ACC112 (cell line): ENCODE data around the gene RPP40.
A peak's percentile ranks its signal among the peaks of the same experiment; 100 is the strongest.

Source experiments
- H2AFZ ChIP-seq: fragments of 200-600 bp; sonication (generic); one replicate; pipeline ENCODE4 v1.6.0; 2017; ENCODE audit warnings: antibody characterized with exemption, low read length; ENCODE audit not compliant: unreplicated experiment
- H3K27ac ChIP-seq: fragments of 200-600 bp; sonication (generic); 2 replicates; pipeline ENCODE4 v1.5.1; 2014; ENCODE audit warnings: low read depth, mild to moderate bottlenecking, antibody characterized with exemption, low read length, moderate library complexity
- H3K27me3 ChIP-seq: fragments of 200-600 bp; sonication (generic); 2 replicates; pipeline ENCODE4 v1.6.1; 2014; ENCODE audit warnings: mild to moderate bottlenecking, antibody characterized with exemption, low read length, moderate library complexity, mixed read lengths; ENCODE audit not compliant: insufficient read depth
- H3K36me3 ChIP-seq: fragments of 200-600 bp; sonication (generic); 2 replicates; pipeline ENCODE4 v1.6.1; 2016; ENCODE audit warnings: mild to moderate bottlenecking, antibody characterized with exemption, low read length, moderate library complexity, mixed read lengths; ENCODE audit not compliant: insufficient read depth
- H3K4me1 ChIP-seq: fragments of 200-600 bp; sonication (generic); one replicate; pipeline ENCODE4 v1.6.1; 2016; ENCODE audit warnings: low read length, mixed read lengths; ENCODE audit not compliant: insufficient read depth, unreplicated experiment, control insufficient read depth
- H3K4me3 ChIP-seq: fragments of 200-600 bp; sonication (generic); 2 replicates; pipeline ENCODE4 v1.5.1; 2014; ENCODE audit warnings: mild to moderate bottlenecking, low read depth, low read length
- H3K79me2 ChIP-seq: fragments of 200-600 bp; sonication (generic); one replicate; pipeline ENCODE4 v1.6.0; 2016; ENCODE audit warnings: low read length; ENCODE audit not compliant: control insufficient read depth, unreplicated experiment, insufficient read depth

RPP40 gene

GRCh38 chr6:4987432-4987831, 16.4 kb downstream of the RPP40 start:
- no peak overlapping the region for H2AFZ ChIP-seq
- H3K4me3 ChIP-seq, result no peak overlapping the region
- H3K79me2 ChIP-seq, result no peaks in the 10 kb centered on the region
- H3K27me3 ChIP-seq, result peaks cover 3% of the 10 kb centered on the region; the same call in 1 of the 2 replicates
- no peaks in the 10 kb centered on the region for H3K4me1 ChIP-seq
- H3K36me3 ChIP-seq, result no peaks in the 10 kb centered on the region
- H3K27ac ChIP-seq, result no peak overlapping the region

GRCh38 chr6:4986999-4987398, 16.8 kb downstream of the RPP40 start:
- Histone ChIP-seq H3K79me2 (no peaks in the 10 kb centered on the region), H2AFZ (no peak overlapping the region), H3K4me3 (no peak overlapping the region), H3K27ac (no peak overlapping the region), H3K4me1 (no peaks in the 10 kb centered on the region), H3K36me3 (no peaks in the 10 kb centered on the region), H3K27me3 (peaks cover 3% of the 10 kb centered on the region; the same call in 1 of the 2 replicates)

GRCh38 chr6:4983322-4983721, 20.5 kb downstream of the RPP40 start:
- H3K79me2 ChIP-seq, result no peaks in the 10 kb centered on the region
- no peaks in the 10 kb centered on the region for H3K36me3 ChIP-seq
- H3K27ac ChIP-seq, result no peak overlapping the region
- no peak overlapping the region for H3K4me3 ChIP-seq
- no peaks in the 10 kb centered on the region for H3K4me1 ChIP-seq
- no peak overlapping the region for H2AFZ ChIP-seq
- H3K27me3 ChIP-seq, result peaks cover 3% of the 10 kb centered on the region; the same call in 1 of the 2 replicates

DNA sequence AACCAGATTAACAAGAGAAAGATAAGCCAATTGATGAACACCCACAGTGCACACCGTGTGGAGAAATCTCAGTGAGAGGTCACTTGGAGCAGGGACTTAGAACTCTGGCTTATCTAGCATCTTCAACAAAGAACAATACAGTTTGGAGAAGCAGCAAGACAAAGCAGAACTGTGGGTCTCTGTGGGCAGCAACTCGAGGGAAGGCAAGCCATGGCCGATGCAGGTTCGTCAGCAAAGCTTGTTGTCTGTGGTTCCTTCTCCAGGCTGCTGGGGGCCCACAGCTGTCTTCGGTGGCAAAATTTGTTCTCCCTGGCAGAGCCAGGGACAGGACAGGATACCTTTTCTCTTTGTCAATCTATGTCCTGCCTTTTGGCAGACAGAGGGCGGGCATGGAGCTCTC, 22.1 kb downstream of the RPP40 start:
- H3K79me2 ChIP-seq, result no peaks in the 10 kb centered on the region
- no peaks in the 10 kb centered on the region for H3K36me3 ChIP-seq
- peaks cover 8% of the 10 kb centered on the region; the same call in 1 of the 2 replicates for H3K27me3 ChIP-seq
- no peaks in the 10 kb centered on the region for H3K4me1 ChIP-seq
- H2AFZ ChIP-seq, result no peak overlapping the region
- H3K27ac ChIP-seq, result no peak overlapping the region
- H3K4me3 ChIP-seq, result no peak overlapping the region

- Histone ChIP-seq H2AFZ (no peak overlapping the region), H3K4me3 (no peak overlapping the region), H3K36me3 (no peaks in the 10 kb centered on the region), H3K79me2 (no peaks in the 10 kb centered on the region), H3K27me3 (peaks cover 5% of the 10 kb centered on the region; the same call in 1 of the 2 replicates), H3K27ac (no peak overlapping the region), H3K4me1 (no peaks in the 10 kb centered on the region)
Measured at GRCh38 chr6:4979426-4979825, 24.4 kb downstream of the RPP40 start.

GRCh38 chr6:4977468-4977867, 26.4 kb downstream of the RPP40 start:
- Histone ChIP-seq H2AFZ (no peak overlapping the region), H3K79me2 (no peaks in the 10 kb centered on the region), H3K36me3 (no peaks in the 10 kb centered on the region), H3K4me1 (no peaks in the 10 kb centered on the region), H3K27ac (no peak overlapping the region), H3K27me3 (peaks cover 5% of the 10 kb centered on the region; the same call in 1 of the 2 replicates), H3K4me3 (no peak overlapping the region)

- H3K4me1 ChIP-seq, result no peaks in the 10 kb centered on the region
- peaks cover 8% of the 10 kb centered on the region; the same call in 1 of the 2 replicates for H3K27me3 ChIP-seq
- no peaks in the 10 kb centered on the region for H3K36me3 ChIP-seq
- no peaks in the 10 kb centered on the region for H3K79me2 ChIP-seq
- H2AFZ ChIP-seq, result no peak overlapping the region
- H3K27ac ChIP-seq, result no peak overlapping the region
- H3K4me3 ChIP-seq, result no peak overlapping the region
Measured at GRCh38 chr6:4975506-4975905, 28.3 kb downstream of the RPP40 start.

- no peak overlapping the region for H3K27ac ChIP-seq
- no peaks in the 10 kb centered on the region for H3K4me1 ChIP-seq
- H2AFZ ChIP-seq, result no peak overlapping the region
- H3K36me3 ChIP-seq, result no peaks in the 10 kb centered on the region
- no peak overlapping the region for H3K4me3 ChIP-seq
- H3K79me2 ChIP-seq, result no peaks in the 10 kb centered on the region
- peaks cover 8% of the 10 kb centered on the region; the same call in 1 of the 2 replicates for H3K27me3 ChIP-seq
Measured at GRCh38 chr6:4974962-4975361, 28.9 kb downstream of the RPP40 start.

DNA sequence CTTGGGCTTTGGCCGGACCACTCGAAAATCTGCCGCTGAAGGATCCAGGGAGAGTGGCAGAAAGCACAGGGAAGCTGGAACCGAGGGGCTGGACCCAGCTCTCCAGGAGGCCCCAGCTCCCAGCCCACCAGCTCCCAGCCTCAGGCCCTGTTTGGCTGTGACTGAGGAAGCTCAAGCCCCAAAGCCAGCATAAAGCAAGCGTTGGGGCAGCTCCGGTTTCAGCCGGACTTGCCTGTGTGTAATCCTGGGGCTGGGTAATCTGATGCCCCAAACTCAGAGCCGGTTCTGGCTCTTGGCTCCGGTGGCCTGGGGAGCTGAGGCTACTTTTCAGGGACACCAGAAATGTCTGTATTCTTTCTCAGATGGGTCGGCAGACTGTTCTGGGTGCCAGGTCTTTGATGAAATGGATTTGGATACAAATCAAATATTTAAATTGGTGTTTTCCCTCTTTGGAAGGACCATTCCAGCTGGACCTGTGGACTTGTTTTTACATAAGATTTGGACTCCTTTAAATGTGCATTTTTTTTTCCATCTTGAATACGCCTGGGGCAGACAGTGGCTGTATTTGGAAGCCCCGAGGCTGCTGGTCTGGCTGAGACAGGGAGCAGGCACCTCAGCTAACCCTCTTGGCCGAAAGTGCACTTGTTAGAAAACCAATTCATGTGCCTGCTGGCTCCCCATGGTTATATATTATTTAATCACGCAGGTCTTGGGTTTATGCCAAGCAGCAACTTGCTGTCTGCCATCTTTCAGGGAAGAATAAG, 29.7 kb downstream of the RPP40 start:
- H2AFZ ChIP-seq, result peak overlapping the region; percentile 45

DNA sequence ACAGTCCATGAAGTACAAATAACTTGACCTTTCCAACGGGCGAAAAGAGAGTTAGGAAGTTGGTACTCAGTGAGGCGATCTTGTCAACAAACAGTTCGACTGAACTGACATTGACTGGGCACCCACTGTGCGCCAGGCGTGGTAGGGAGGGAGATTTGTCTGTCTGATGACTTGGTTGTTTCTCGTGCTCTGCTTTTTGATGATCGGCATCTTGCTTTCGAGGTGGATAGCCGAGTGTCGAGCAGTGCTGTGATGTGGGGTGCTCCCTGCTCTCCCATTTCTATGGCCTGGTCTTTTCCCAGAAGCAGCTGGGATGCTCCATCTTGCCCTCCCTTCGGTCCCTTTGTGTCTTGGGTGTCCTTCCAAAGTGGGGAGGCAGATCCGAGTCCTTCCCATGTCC, 30.4 kb downstream of the RPP40 start:
- peaks cover 8% of the 10 kb centered on the region; the same call in 1 of the 2 replicates for H3K27me3 ChIP-seq
- H2AFZ ChIP-seq, result no peak overlapping the region
- no peaks in the 10 kb centered on the region for H3K36me3 ChIP-seq
- H3K4me3 ChIP-seq, result no peak overlapping the region
- H3K4me1 ChIP-seq, result no peaks in the 10 kb centered on the region
- no peak overlapping the region for H3K27ac ChIP-seq
- H3K79me2 ChIP-seq, result no peaks in the 10 kb centered on the region

More for the DNA sequence above, 29.7 kb downstream of the RPP40 start:
- Histone ChIP-seq H3K4me3 (no peak overlapping the region), H3K27ac (no peak overlapping the region), H3K27me3 (peaks cover 8% of the 10 kb centered on the region; the same call in 1 of the 2 replicates), H3K4me1 (no peaks in the 10 kb centered on the region), H3K36me3 (no peaks in the 10 kb centered on the region), H3K79me2 (no peaks in the 10 kb centered on the region)

GRCh38 chr6:4972438-4972837, 31.4 kb downstream of the RPP40 start:
- no peak overlapping the region for H3K4me3 ChIP-seq
- no peak overlapping the region for H3K27ac ChIP-seq
- H3K36me3 ChIP-seq, result no peaks in the 10 kb centered on the region
- H3K79me2 ChIP-seq, result no peaks in the 10 kb centered on the region
- no peak overlapping the region for H2AFZ ChIP-seq
- no peaks in the 10 kb centered on the region for H3K4me1 ChIP-seq
- H3K27me3 ChIP-seq, result 0 out of 2 replicates have a peak, but pooled peaks cover 3% of the 10 kb centered on the region
